Omental fat pad (tissue), 4 donors: ENCODE data around the gene COL8A1. TPM values are rescaled to one million over a fixed set of nuclear protein-coding genes. Genes with fewer than 3 reads are reported as not detected.

Source experiments
- ATAC-seq: fragments of 150-250 bp; one replicate; pipeline ENCODE4 v1.9.1; 2016; ENCODE audit warnings: mild to moderate bottlenecking, moderate library complexity; ENCODE audit not compliant: low FRiP score
- DNase-seq: peaks from one replicate; pipeline ENCODE4 v3.0.0-alpha.2; 2019; ENCODE audit warnings: low spot score
- total RNA-seq, 4 donors: library from RNA; depleted of rRNA; stranded (reverse); fragments of >200 nt; gene quantifications; one replicate each; pipeline ENCODE4 v1.1.0, GENCODE V29; 2016
- TF ChIP-seq, protein P1 (sequence below), 3 donors: fragments of 450-650 bp; IDR thresholded peaks; one replicate each; pipeline ENCODE4 v1.5.1; 2016 to 2017; ENCODE audit warnings: antibody characterized with exemption in 3 of 3, mild to moderate bottlenecking in 3 of 3, moderate library complexity in 2 of 3

COL8A1 gene
- total RNA-seq, 4 donors from 2014 or later, result 16.7 to 303 (median 151) TPM

DNA sequence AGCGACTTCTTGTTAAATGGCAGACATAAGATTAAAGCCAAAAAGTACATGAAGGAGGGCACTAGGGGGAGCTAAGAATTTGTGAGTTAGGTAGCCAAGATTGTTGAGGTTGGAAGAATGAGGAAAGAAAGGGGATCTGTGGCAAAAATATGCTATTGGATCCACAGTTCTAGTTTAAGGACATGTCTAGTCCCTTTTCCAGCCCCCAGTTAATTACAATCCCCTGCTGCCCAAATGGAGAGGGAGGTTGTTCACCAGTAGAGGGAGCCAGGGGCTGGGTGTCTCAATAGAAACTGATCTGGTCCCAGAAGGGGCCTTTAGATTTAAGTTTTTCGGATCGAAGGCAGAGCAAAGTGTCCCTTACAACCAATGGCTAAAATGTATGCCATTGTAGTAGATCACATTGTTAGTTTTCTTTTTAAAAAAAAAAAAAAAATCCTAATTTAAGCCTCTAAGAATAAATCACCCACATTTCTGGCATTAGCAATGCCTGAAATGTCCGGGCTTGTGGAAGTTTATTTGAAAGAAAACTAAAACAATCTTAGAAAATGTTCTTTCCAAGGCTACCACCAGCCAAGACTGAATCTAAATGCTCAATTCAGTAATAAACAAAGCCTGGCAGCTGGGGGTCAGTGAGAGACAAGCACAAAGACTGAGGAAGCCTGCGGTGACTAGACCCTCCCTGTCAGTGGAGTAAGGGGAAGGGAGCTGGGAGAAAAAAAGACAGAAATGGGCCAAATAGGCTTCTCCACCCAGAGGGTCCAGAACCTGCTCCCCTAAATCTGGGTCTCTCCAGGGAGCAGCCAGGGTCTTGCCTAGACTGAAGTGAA lies 7.1 kb downstream of the COL8A1 start:
- ATAC-seq, result no peak
- DNase-seq, result no peak
- TF ChIP-seq, protein P1, sequence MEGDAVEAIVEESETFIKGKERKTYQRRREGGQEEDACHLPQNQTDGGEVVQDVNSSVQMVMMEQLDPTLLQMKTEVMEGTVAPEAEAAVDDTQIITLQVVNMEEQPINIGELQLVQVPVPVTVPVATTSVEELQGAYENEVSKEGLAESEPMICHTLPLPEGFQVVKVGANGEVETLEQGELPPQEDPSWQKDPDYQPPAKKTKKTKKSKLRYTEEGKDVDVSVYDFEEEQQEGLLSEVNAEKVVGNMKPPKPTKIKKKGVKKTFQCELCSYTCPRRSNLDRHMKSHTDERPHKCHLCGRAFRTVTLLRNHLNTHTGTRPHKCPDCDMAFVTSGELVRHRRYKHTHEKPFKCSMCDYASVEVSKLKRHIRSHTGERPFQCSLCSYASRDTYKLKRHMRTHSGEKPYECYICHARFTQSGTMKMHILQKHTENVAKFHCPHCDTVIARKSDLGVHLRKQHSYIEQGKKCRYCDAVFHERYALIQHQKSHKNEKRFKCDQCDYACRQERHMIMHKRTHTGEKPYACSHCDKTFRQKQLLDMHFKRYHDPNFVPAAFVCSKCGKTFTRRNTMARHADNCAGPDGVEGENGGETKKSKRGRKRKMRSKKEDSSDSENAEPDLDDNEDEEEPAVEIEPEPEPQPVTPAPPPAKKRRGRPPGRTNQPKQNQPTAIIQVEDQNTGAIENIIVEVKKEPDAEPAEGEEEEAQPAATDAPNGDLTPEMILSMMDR (IDR thresholded peaks at IDR 0.05), result no peak

DNA sequence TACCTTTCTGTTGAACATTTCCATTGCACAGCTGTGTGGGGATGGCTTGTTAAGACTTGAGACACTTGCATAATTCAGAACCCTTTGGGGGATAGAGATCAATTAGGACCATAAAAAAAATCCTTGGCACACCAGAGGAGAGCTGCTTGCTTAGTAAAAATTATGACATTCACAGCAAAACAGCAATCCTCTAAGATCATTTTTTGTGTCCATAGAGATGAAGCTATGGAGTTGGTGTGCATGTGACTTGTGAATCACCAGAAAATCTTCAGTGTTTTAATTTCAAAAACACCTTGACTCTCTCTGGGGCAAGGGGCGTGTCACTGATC lies 7.7 kb downstream of the COL8A1 start:
- DNase-seq (no peak), ATAC-seq (no peak)
- TF ChIP-seq, protein P1 (IDR thresholded peaks at IDR 0.05), result no peak

DNA sequence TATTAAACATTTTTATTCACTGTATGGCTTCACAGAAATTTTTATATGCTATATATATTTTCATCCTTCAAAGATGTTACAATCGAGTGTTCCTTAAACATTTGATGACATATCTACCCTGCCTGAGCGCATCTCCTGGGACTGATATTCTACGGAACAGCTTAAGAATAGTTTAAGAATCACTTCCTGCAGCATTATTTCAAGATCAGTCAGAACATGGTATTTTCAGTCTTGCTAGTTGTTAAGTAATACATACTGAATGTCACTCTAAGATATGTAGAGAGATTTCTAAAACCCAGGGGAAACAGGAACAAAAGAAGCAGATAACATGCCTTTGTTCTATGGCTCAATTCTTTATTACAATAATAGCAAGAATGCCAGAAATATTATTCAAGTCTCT lies 8.7 kb downstream of the COL8A1 start:
- TF ChIP-seq, protein P1 (IDR thresholded peaks at IDR 0.05), result no peak
- no peak for DNase-seq
- ATAC-seq, result no peak

DNA sequence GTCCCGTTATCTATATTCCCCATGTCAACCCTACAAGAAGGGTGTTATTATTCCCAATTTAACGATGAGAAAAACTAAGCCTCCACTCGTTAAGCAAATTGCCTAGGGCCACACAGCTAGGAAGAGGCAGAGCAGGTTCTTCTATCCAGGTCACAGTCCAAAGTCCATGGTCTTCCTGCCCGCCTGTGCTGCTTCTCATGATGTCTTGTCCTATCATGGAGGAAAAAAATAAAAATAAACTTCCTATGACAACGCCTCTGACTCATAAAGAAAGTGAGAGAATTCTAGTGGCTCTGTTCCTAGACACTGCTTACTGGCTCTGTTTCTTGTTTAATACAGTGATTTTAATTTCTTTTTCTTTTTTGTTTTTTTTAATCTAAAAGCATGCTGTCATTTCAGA lies 9.7 kb downstream of the COL8A1 start:
- TF ChIP-seq, protein P1 (IDR thresholded peaks at IDR 0.05), result no peak
- DNase-seq (no peak), ATAC-seq (peak; percentile 33)

- TF ChIP-seq, protein P1 (IDR thresholded peaks at IDR 0.05), result no peak
- DNase-seq (no peak), ATAC-seq (no peak)
Measured at GRCh38 chr3:99648516-99648915, 10.1 kb downstream of the COL8A1 start.

- TF ChIP-seq, protein P1 (IDR thresholded peaks at IDR 0.05), result no peak
- ATAC-seq (peak; percentile 61), DNase-seq (peak; percentile 38)
Measured at GRCh38 chr3:99651531-99651930, 13.1 kb downstream of the COL8A1 start.

DNA sequence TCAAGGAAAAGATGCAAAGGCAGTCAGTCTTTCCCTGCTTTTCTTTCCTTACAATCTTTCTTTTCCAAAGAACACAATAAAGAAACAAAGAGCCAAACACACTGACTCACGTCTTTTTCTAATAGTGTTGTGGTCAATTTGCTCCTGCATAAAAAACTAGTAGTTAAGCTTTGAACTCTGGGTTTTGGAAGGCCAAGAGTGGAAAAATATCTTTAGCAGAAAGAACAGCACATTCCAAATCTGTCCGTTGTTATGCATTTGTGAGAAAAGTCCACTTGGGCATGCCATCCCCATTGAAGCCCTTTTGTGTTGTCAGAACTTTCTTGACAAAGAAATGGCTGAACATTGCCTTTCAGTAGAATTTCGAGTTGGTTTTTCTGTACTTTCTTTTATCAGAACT lies 18.2 kb downstream of the COL8A1 start:
- TF ChIP-seq, protein P1 (IDR thresholded peaks at IDR 0.05), result no peak

More for the DNA sequence above, 18.2 kb downstream of the COL8A1 start:
- ATAC-seq (no peak), DNase-seq (no peak)
